ENCODE measurements around the gene GALNT16.

DNA sequence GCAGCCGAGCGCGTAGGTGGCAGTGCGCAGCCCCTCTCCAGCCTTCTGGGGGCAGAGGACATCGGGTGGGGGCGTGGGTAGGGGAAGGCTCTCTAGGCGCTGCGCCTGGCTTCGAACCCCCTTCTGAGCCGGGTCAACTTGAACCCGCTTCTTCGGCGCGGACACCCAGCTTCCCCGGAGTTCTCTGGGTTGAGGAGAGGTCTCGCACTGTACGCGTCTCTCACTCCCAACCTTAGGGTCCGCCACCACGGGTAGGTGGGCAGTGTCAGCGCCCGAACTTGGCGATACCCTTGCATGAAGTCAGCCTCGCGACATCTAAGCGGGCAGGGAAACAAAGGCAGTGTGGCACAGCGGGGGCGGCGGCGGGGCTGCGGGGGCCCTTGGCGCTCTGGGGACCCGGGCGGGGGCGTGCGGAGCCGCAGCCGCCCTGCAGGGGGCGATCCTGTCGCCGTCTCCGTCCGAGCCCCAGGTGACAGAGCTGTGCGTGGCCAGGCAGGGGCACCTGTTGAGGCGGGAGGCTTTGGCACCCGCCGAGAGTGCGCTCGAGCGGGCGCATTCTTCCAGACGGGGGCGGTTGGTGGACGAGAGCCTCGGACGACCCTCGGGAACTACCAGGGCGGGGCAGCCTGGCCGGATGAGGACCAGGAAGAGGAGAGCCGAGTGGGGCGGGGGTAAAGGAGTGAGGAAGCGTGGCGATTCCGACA, 1.1 kb downstream of the GALNT16 start:
- TF ChIP-seq, protein P1, sequence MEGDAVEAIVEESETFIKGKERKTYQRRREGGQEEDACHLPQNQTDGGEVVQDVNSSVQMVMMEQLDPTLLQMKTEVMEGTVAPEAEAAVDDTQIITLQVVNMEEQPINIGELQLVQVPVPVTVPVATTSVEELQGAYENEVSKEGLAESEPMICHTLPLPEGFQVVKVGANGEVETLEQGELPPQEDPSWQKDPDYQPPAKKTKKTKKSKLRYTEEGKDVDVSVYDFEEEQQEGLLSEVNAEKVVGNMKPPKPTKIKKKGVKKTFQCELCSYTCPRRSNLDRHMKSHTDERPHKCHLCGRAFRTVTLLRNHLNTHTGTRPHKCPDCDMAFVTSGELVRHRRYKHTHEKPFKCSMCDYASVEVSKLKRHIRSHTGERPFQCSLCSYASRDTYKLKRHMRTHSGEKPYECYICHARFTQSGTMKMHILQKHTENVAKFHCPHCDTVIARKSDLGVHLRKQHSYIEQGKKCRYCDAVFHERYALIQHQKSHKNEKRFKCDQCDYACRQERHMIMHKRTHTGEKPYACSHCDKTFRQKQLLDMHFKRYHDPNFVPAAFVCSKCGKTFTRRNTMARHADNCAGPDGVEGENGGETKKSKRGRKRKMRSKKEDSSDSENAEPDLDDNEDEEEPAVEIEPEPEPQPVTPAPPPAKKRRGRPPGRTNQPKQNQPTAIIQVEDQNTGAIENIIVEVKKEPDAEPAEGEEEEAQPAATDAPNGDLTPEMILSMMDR (IDR thresholded peaks at IDR 0.05; ENCODE audit: insufficient read depth, low read depth, low read length), result no peak
- TF ChIP-seq EZH2 (IDR thresholded peaks at IDR 0.05; ENCODE audit: insufficient read depth, low read length), result peak; percentile 71

All from astrocyte (in vitro differentiated cells and primary cell).